ENCODE measurements around the gene IL31RA. TPM values are rescaled to one million over a fixed set of nuclear protein-coding genes. Genes with fewer than 3 reads are reported as not detected.

The IL31RA gene
- total RNA-seq, 1 donor from 2014 or later, result 0.17 TPM

DNA sequence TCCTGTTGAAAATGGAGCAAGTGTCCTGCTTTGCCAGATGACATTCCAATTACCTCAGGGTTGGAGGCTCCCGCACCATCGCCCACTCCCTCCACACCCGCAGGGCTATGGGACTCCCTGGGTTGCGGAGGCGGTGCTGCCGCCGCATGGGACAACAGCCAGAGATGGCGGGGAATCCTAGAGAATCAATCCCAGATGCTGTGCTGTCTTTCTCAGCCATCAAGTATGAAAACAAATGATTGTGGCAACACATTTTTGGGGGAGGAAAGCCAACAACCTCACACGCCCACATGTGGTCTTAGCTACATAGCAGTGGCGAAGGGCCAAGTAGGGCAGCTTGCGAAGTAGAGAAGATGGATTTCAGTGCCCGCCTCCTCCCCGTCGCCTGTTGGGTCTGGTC lies 46.7 kb downstream of the IL31RA start:
- Mint-ChIP-seq H3K36me3 (ENCODE audit: insufficient read depth) (no peaks in the 10 kb centered on the region), H3K4me1 (ENCODE audit: low read depth) (no peaks in the 10 kb centered on the region), H3K27ac (no peak overlapping the region), H3K27me3 (peaks cover 3% of the 10 kb centered on the region), H3K9me3 (ENCODE audit: low read depth) (no peaks in the 10 kb centered on the region), H3K4me3 (ENCODE audit: low read depth) (no peak overlapping the region)
- TF ChIP-seq CTCF (IDR thresholded peaks at IDR 0.05; ENCODE audit: unreplicated experiment), result no peak
- no peak for DNase-seq (ENCODE audit: low spot score, unreplicated experiment)

DNA sequence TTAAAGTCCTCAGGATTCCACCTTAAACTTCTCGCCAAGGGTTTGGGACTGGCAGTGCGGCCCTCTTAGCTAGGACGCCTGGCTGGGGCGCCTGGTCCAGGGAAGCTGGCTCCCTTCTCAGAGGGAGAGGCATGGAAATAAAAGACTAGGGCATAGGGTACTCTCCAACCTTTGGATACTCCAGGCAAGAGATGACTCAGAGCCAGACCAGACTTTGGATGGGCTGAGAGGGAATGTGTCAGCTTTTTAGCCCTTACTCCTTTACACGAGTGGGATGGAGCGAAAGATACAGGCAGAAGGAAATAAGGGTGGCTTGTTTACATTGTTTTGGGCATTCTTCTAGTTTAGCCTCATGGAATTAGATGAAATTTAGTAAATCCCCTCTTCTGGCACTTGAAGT lies 48.2 kb downstream of the IL31RA start:
- Mint-ChIP-seq H3K36me3 (ENCODE audit: insufficient read depth) (no peaks in the 10 kb centered on the region), H3K27me3 (peaks cover 3% of the 10 kb centered on the region), H3K27ac (no peak overlapping the region), H3K4me1 (ENCODE audit: low read depth) (no peaks in the 10 kb centered on the region), H3K4me3 (ENCODE audit: low read depth) (no peak overlapping the region), H3K9me3 (ENCODE audit: low read depth) (no peaks in the 10 kb centered on the region)
- no peak for TF ChIP-seq CTCF (IDR thresholded peaks at IDR 0.05; ENCODE audit: unreplicated experiment)
- no peak for DNase-seq (ENCODE audit: low spot score, unreplicated experiment)

- H3K27me3 Mint-ChIP-seq, result peaks cover 3% of the 10 kb centered on the region
- H3K4me1 Mint-ChIP-seq (ENCODE audit: low read depth), result no peaks in the 10 kb centered on the region
- H3K9me3 Mint-ChIP-seq (ENCODE audit: low read depth), result no peaks in the 10 kb centered on the region
- DNase-seq (ENCODE audit: low spot score, unreplicated experiment), result no peak
- no peak overlapping the region for H3K4me3 Mint-ChIP-seq (ENCODE audit: low read depth)
- no peak for TF ChIP-seq CTCF (IDR thresholded peaks at IDR 0.05; ENCODE audit: unreplicated experiment)
- H3K36me3 Mint-ChIP-seq (ENCODE audit: insufficient read depth), result no peaks in the 10 kb centered on the region
- no peak overlapping the region for H3K27ac Mint-ChIP-seq
Measured at GRCh38 chr5:55900068-55900467, 48.9 kb downstream of the IL31RA start.

DNA sequence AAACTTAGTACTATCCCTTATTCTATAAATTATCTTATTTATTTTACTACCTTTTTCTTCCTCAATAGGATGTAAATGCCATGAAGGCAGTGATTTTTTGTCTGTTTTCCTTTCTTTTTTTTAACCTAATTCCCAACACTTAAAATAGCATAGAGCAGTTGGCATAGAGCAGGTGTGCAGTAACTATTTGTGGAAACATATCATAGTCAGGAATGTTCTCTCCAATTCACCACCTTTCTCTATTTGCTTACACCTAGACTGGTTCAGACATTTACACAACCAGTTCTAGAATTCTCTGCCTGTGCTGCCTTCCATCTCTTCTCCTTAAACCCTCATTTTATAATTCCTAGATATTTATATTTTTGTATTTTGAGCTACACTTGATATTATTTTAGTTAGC lies 49.6 kb downstream of the IL31RA start:
- H3K9me3 Mint-ChIP-seq (ENCODE audit: low read depth), result no peaks in the 10 kb centered on the region
- no peak overlapping the region for H3K27ac Mint-ChIP-seq
- no peak for DNase-seq (ENCODE audit: low spot score, unreplicated experiment)
- TF ChIP-seq CTCF (IDR thresholded peaks at IDR 0.05; ENCODE audit: unreplicated experiment), result no peak
- no peak overlapping the region for H3K4me3 Mint-ChIP-seq (ENCODE audit: low read depth)
- H3K4me1 Mint-ChIP-seq (ENCODE audit: low read depth), result no peaks in the 10 kb centered on the region
- peaks cover 3% of the 10 kb centered on the region for H3K27me3 Mint-ChIP-seq
- no peaks in the 10 kb centered on the region for H3K36me3 Mint-ChIP-seq (ENCODE audit: insufficient read depth)

DNA sequence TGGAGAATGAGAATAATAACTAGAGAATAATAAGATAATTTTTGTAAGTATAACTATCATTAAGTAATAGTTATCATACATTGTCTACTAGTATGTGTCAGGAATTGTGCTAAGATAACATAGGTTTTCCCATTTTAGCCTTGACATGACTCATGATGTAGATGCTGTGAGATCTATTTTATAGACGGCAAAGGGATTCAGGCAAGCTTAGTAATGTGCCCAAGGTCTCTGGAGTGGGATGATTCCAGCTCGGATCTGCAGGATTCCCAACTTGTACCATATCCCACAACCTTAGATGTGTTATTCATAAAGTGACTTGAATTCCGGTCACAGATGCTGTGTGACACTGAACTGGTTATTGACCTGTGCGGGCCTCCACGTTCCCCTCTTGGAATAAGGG lies 51.5 kb downstream of the IL31RA start:
- DNase-seq (ENCODE audit: low spot score, unreplicated experiment), result no peak
- Mint-ChIP-seq H3K27ac (no peak overlapping the region), H3K27me3 (no peaks in the 10 kb centered on the region), H3K36me3 (ENCODE audit: insufficient read depth) (no peaks in the 10 kb centered on the region), H3K9me3 (ENCODE audit: low read depth) (no peaks in the 10 kb centered on the region), H3K4me1 (ENCODE audit: low read depth) (no peaks in the 10 kb centered on the region), H3K4me3 (ENCODE audit: low read depth) (no peak overlapping the region)
- no peak for TF ChIP-seq CTCF (IDR thresholded peaks at IDR 0.05; ENCODE audit: unreplicated experiment)
